GM18867 (cell line): ENCODE data around the gene SPSB4.
"Not testable (repeated sequence)": the region's sequence is repeated elsewhere in the genome, so short reads cannot be mapped to it uniquely, and the experiment has no call there.

ENCODE experiments used
- ATAC-seq: cut with Tn5 transposase; IDR thresholded peaks from one replicate; pipeline ENCODE4 v1.9.1; 2021; ENCODE audit warnings: mild to moderate bottlenecking, moderate library complexity; ENCODE audit not compliant: unreplicated experiment

SPSB4 gene

DNA sequence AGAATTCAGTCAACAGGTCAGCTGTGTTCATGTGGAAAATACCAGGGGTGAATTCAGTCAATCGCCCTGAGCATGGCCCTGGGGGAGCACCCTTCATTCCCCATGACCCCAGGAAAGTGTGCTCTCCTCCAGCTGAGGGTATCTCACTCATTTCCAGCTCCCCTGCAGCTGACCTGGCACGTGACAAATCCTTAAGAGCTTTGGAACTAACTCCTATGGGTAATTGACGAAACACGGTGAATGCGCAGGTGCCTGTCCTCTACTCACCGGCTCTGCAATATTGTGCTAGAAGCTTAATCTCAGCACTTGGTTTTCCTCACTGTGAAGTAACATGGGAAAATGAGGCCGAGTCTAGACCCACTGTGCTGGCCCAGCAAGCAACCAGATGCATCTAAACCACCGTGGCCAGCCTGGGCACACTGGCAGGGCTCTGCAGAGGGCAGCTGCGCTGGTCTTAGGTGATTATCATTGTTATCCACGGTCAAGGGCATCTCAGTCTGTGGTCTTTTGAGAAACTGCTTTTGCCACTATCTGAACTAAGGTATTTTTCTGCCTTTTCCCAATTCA is 63.1 kb downstream of the SPSB4 start:
- no peak for ATAC-seq

DNA sequence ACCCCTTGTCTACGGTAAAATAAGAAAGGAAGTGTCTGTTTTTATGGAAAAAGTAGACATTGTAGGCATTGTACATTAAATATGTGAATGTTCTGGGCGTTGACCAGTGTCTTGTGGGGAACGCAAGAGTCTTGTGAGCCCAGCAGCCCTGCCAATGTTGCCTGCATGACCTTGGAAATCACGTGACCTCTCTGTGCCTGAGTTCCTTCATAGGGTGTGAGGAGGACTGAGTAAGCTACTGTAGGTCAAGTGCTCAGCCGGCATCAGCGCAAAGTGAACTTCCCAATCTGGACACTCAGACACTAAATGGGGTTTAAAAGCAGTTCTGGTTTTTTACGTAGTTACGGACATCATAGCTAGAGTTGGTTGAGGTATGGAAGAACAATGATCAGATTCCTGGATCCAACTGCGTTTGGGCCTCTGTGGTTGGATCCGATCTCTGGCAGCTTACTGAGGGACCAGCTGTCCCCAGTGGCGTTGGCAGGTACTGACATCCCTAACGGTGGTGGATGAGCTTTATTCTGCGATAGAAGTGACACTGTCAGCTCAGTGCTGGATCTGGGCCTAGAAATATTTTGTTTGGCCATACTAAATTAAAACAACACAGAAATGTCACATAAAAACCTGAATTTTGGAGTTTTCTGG is 63.8 kb downstream of the SPSB4 start:
- no peak for ATAC-seq

DNA sequence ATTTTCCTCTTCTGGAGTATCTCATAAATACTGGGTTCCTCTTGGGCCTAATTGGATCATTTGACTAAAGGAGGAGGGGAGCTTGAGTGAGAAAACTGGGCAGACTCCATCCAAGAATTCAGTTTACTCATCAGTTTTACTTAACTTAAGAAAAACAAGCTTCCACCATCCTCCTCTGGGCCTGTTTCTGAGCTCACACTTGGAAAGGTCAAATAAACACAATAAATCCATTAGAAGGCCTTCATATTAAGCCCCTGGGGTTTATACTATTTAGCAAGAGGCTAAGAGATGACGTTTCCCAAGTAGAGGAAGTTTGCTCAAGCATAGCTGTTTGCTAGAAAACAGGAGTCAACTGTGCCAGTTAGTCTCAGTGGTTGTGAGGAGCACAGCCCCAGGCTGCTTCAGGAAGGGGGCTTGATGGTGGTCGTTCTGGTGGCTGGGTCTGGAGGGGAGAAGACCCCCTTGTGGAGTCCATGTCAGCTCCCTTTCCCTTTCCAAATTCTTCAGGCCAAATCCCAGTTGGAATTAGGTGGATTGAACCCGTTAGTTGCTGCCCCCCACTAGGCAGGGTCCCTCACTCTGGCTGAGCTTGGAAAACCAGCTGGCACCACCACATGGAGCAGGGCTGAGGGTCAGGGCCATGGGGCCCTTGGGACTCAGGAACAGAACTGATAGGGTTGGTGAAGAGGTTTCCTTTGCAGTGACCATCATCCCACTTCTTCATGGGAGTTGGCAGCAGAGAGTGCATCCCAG is 64.8 kb downstream of the SPSB4 start:
- ATAC-seq, result no peak

DNA sequence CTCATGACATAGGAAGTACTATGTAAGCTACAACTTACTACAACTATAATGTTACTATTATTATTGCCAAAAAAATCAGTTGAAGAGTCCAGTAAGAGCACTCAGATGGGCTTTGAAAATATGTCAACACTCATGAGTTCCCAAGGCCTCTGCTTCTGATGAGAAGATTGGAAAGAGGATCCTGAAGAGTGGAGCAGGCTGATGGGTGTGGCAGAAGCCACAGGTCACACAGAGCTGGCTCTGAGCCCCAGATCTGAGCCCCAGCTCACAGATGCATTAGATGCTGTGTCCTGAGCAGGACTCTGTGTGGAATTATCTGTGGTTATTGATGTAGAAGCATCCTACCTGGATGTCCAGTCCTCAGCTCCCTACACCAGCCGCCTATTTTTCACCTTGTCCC is 65.6 kb downstream of the SPSB4 start:
- ATAC-seq, result no peak

DNA sequence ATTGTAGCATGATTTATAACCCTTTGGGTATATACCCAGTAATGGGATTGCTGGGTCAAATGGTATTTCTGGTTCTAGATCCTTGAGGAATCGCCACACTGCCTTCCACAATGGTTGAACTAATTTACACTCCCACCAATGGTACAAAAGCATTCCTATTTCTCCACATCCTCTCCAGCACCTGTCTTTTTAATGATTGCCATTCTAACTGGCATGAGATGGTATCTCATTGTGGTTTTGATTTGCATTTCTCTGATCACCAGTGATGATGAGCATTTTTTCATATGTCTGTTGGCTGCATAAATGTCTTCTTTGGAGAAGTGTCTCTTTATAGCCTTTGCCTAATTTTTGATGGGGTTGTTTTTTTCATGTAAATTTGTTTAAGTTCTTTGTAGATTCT is 66.8 kb downstream of the SPSB4 start:
- not testable (repeated sequence) for ATAC-seq

DNA sequence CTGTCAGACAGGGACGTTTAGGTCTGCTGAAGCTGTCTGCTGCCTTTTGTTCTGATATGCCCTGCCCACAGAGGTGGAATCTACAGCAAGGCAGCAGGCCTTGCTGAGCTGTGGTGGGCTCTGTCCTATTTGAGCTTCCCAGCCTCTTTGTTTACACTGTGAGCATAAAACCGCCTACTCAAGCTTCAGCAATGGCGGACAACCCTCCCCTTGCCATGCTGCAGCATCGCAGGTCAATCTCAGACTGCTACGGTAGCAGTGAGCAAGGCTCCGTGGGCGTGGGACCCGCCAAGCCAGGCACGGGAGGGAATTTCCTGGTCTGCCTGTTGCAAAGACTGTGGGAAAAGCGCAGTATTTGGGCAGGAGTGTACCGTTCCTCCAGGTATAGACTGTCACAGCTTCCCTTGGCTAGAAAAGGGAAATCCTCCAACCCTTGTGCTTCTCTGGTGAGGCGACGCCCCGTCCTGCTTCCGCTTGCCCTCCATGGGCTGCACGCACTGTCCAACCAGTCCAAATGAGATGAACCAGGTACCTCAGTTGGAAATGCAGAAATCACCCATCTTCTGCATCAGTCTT is 71.4 kb downstream of the SPSB4 start:
- no peak for ATAC-seq

DNA sequence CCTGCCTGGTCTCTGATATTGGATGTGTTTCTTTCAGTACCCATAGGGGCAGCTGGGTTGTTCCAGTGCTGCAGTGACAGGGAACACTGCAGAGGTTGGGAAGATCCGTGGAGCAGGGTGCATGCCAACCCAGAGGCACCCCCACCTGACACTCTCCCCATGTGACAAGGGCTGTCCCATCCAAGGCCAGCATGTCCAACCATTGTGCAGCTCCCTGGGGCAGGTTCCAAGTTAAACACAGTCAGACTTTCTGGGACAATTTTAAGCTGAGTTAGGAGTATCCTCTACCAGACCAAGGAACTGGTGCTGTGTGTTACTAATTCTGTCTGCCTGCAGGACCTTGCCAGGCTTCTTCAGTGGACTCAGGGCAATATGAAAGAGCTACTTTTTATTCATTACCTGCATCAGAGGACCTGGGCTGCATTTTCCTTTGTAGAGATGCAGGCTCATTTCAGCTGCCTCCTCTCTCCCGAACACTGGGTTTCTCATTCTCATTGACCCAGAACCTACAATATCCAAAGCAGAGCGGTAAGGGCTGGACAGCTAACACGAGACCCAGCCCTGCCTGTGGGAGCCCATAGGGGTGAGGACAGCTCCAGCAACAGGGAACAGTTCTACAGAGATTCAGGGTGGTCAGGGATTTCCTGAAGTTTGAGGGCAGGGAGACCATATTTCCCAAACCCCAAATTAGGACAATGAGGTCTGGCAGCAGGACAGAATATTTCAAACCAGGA is 72.7 kb downstream of the SPSB4 start:
- no peak for ATAC-seq

DNA sequence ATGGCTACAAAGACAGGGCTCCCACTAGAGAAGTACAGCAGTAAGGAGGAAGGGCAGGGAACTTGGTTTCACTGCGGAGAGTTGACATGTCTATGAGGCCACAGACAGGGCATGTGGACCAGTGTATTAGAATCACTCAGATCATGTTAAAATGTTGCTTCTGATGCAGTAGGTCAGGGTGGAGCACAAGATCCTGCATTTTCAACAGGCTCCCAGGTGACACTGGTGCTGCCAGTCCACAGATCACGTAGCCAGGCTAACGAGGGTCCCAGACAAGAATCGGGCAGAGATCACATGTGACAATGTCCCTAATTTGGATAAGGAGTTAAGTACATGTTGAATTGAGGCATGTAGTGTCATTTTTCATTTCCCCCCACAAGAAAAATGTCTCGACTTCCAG is 73.6 kb downstream of the SPSB4 start:
- no peak for ATAC-seq

DNA sequence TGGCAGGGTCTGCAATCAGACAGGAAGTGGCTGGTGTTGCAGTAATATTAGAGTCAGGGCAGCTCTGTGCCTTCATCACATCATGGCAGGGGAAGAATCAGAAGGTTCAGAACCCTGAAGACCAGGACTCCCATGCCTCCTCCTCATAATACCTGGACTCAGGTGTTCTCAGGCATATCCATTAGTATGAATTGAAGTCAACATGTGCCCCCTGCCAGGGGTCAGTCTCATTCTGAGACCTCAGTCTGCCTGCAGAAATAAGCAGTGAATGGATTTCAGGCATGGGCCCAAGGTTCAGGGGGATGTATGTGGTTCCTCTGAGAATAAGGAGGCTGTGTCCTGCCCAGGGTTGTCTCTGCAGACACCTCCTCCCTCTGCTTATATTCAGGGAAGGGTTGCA is 74.2 kb downstream of the SPSB4 start:
- no peak for ATAC-seq

DNA sequence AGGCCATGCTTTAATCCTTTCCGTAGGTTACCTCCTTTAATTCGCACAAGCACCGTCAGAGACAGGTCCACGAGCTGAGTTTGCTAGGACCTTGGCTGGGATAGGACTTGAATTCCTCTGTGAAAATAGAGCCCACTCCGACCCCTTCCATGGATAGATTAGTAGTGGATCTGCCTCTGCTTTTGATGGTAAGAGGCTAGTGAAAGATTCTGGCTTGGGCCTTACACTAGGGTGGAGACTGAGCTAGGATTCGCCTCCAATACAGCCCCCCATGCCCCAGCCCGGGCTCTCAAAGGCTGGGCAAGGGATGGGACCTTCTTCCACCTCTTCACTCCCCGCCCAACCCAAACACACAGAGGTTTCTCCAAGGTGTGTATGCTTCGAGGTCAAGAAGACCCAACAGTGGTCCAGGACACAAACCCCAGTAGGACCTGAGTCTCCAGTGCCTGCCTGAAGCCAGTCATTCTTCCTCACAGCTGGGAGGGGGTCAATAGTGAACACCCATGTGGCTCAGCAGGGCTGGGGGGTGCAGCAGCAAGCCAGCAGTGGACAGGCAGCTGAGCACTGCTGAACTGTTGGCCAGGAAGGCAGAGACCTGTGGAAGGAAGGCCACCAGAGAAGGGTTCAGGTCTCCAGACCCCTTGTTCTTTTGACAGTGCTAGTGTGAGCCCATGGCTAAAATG is 75.7 kb downstream of the SPSB4 start:
- ATAC-seq, result no peak

DNA sequence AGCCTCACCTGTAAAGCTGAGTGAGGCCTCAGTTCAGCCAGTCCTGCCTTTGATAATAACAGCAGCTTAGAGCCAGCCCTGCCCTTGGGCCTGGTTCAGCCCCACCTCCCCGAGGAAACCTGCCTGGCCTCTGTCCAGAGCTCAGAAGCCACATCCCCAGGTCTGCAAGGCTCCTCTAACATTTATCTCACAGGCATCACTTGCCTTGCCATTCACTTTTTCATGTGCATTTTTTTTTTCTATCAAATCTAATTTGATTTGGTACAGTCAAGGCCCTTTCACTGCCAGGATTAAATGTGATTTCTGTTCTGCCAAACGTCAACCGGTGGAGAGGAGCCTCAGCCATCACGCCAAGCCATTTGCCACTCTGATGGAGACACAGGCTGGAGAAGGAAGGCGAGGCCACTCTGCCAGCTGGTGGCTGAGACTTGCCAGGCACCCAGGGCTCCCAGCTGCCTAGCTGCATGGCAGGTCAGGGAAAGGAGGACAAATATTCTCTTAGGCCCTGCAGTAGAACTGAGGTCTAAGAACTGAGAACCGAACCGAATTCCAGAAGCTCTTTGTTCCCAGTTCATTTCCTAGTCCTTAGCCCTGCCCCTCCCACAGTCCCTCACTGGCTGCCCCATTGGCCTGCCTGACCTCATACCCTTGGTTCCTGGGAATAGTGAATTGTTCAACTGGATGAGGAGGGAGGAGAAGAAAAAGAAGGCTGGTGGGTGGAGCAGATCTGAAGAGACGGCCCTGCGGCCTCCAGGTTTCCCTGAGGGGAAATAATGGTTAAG is 76.4 kb downstream of the SPSB4 start:
- no peak for ATAC-seq

DNA sequence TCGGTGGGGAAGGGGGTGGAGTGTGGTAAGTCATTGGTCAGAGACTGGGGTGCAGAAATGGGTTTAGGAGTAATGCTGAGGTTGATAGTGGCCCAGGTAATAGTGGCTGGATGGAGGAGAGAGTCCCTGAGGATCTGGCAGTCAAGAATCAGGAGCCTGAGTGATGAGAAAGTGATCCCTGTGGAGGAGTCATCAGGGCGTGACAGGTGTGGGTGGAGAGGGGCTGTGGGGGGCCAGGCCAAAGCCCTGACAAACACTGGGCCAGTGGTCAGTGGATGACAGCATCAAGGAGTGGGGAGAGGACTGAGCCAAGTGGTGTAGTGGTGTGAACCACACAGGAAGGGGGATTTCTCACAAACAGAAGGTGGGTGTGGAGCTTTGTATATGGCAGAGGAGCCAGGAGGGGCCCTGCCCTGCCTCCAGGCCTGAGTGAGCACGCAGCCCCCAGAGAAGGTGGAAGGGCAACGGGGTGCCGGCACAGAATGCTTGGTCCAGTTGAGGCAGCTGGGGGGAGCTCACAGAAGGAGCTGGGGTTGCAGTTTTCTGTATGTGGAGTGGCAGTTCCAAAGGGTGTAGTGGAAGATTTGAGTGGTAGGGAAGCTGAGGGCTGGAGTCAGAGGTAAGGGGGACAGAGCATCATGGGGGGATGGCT is 77.1 kb downstream of the SPSB4 start:
- no peak for ATAC-seq

DNA sequence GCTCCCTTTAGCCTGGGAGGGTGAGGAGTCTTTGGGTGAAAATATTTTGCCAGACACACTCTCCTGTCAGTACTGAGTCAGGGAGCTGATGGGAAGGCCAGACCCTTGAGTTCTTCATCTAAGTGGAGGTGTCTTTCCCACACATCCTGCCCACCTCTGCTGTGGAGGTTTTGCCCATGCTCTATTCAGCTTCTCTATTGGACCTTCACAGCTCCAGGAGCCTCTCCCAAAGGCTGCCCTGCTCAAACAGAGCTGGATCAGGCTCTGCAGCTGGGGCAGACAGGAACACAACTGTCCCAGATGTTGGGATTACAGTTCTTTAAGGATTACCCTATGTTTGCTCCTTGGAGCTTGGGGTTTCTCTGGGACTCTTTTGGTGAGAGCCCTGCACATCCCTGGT is 77.9 kb downstream of the SPSB4 start:
- no peak for ATAC-seq

DNA sequence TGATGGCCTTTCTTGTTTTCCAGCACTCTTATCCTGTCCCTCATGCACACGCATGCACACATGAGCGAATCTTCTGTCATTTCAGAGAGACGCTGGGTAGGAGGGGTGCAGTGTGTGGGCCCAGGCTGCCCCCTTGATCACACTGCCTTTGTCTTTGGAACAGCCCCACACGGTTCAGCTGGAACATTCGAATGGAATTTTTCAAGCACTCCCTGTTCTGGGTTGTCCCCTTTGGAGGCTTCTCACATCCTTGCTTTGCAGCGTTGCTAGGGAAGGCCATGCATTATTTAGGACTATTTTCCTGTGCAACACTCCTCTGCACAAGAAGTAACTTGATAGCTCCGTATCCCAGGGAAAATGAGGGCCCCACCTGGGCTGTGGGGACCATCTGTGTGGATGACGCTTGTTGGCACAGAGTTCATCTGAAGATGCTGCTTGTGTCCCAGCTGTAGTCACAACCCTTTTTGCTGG is 78.4 kb downstream of the SPSB4 start:
- no peak for ATAC-seq

DNA sequence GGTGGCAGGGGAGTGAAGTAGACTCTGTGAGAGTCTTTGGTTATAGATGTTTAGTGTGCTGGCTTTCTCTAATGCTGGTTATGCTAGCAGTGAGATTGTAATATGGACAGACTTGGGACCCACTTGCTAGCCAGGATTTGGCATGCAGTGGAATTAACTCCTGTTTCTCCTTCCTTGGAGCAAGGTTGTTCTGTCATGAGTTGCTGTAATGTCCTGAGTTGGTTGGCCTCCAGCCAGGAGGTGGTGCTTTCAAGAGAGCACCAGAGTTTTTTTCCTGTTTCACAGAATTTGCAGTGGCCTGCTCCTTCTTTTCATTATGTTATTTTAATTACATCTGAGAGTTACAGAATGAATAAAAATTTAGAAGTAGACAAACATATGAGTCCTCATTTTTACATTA is 92.4 kb downstream of the SPSB4 start:
- no peak for ATAC-seq

DNA sequence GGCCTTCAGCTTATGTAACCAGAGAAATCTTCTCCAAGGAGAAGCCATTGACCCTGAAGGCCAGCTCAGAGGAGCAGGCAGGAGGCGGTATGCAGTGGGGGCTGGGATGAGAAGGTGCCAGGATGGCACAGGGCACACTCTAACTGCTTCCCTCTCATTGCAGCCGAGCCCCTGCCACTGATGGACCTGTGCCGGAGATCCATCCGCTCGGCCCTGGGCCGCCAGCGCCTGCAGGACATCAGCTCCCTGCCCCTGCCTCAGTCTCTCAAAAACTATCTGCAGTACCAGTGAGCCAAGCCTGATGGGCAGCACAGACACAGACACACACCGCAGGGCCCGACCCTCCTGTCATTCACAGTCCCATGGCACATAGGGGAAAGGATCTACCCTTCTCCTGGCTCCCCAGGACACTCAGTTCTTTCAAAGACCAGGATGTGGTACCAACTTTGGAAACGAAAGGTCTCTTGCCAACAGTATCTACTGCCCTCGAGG is 95.9 kb downstream of the SPSB4 start:
- ATAC-seq, result no peak

DNA sequence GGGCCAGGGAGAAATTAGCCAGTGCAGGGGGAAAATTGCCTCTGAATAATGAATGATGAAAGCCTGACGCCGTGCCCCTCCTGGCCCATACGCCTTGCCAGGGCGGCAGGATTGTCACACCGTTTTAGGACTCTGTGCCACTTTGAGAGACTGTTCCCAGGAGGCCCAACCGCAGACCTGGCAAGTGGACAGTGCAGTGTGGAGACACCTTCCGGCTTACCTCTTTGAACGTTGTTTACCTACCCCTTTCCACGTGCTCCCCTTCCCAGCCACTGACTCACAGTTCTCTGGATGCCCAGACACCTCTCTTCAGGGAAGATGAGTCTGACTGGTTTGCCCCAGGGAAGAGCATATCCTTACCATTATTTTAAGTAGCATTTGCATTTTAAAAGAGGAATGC is 96.5 kb downstream of the SPSB4 start:
- ATAC-seq, result no peak

DNA sequence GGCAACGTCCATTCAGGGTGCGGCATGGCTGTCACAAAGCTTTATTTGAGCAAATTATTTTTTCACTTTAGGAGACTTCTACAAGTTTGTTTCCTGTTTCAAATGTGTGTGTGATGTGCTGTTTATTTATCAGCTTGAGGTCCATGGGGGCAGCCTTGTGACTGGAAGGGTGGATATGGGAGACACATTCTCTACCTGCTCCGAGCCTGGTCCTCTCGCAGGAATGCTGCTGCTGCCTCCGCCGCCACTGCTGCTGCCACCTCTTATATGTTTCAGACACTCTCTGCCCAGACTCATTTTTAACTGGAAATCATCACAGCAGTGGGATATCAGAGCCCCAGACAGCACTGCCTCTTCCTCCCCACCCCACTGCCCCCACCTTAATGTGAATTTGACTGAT is 97.0 kb downstream of the SPSB4 start:
- ATAC-seq, result no peak

DNA sequence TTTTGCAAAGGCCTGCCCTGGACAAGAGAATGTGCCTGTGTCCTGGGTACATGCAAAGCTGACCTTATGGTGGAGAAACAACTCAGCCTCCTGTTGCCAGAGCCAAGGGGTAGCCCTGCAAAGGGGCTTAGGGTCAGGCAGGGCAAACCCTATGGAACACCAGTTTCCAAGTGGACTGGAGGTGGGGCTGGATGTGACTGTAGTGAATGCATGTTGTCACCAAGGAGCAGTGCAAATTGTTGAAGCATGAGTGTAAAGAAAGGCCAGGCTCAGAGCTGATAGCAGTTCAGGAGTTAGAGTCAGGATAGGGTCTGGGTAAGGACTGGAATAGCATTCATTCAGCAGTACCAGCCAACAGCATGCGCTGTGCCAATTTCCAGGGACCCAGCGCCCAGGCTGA is 97.6 kb downstream of the SPSB4 start:
- ATAC-seq, result no peak
